Naive thymus-derived CD8-positive, alpha-beta T cell (primary cell): ENCODE results near the gene USP17L21. TPM values are rescaled to one million over a fixed set of nuclear protein-coding genes. Genes with fewer than 3 reads are reported as not detected.
"Not testable (repeated sequence)": the region's sequence is repeated elsewhere in the genome, so short reads cannot be mapped to it uniquely, and the experiment has no call there.

Source experiments
- ATAC-seq, 2 donors: fragments of 150-1000 bp; cut with Tn5 transposase in 1 of 2; sonication (Bioruptor Pico), chemical (Tn5 transposase) in 1 of 2; 1 replicate in 1 of 2; 2 replicates in 1 of 2; pipeline ENCODE4 v1.10.0; 2021; ENCODE audit warnings: mild to moderate bottlenecking in 2 of 2, moderate library complexity in 2 of 2
- POLR2A ChIA-PET: fragments of 350-600 bp; sonication (Branson Sonifier 250); formaldehyde crosslinking; loops from one replicate; lab custom pipeline; 2021; ENCODE audit warnings: antibody characterized with exemption; lab: Charles Lee
- DNase-seq, 10 donors: peaks; one replicate each; pipeline versions ENCODE4 v3.0.0 to v3.0.0-alpha.2; 2020 to 2022
- H3K27ac Mint-ChIP-seq, 10 donors: one replicate each; pipeline ENCODE4 v1.8.0; 2020 to 2022; ENCODE audit warnings: mild to moderate bottlenecking in 10 of 10, mixed read lengths in 10 of 10, moderate library complexity in 4 of 10, inconsistent platforms in 1 of 10
- H3K27me3 Mint-ChIP-seq, 5 donors: one replicate each; pipeline ENCODE4 v1.8.0; 2021 to 2022; ENCODE audit warnings: mixed read lengths in 5 of 5
- H3K36me3 Mint-ChIP-seq, 3 donors: one replicate each; pipeline ENCODE4 v1.8.0; 2020 to 2022; ENCODE audit warnings: mixed read lengths in 3 of 3, mild to moderate bottlenecking in 2 of 3, inconsistent platforms in 1 of 3
- H3K4me1 Mint-ChIP-seq, 4 donors: one replicate each; pipeline ENCODE4 v1.8.0; 2021 to 2022; ENCODE audit warnings: mixed read lengths in 4 of 4
- H3K4me3 Mint-ChIP-seq, 10 donors: one replicate each; pipeline ENCODE4 v1.8.0; 2020 to 2022; ENCODE audit warnings: mild to moderate bottlenecking in 10 of 10, mixed read lengths in 10 of 10, moderate library complexity in 6 of 10, inconsistent platforms in 1 of 10
- H3K9me3 Mint-ChIP-seq, 9 donors: one replicate each; pipeline ENCODE4 v1.8.0; 2020 to 2022; ENCODE audit warnings: mixed read lengths in 9 of 9, mild to moderate bottlenecking in 3 of 9, inconsistent platforms in 1 of 9, moderate library complexity in 1 of 9
- polyA plus RNA-seq, 3 donors: library from polyadenylated mRNA; unstranded; fragments of 300-500 nt; fragmentation: Illumina TruSeq; gene quantifications; one replicate each; pipeline ENCODE4 v1.2.3, GENCODE V29; 2021
- total RNA-seq, 8 experiments: library from RNA in 2 of 8; stranded (reverse) in 2 of 8; gene quantifications; one replicate each; pipeline ENCODE4 v1.2.3 and lab custom pipeline; 2021 to 2026

The USP17L21 gene
- total and polyA plus RNA-seq, 5 experiments from 2014 or later, result not detected

- not testable (repeated sequence) for H3K4me1 Mint-ChIP-seq
These were observed 4.6 kb downstream of the USP17L21 start, which contains the start of gene USP17L22 for GRCh38 chr4:9267319-9267718. TSS of gene USP17L22 (plus strand) at chr4:9267619. CDS start at chr4:9267619, 0 bp downstream.

DNA sequence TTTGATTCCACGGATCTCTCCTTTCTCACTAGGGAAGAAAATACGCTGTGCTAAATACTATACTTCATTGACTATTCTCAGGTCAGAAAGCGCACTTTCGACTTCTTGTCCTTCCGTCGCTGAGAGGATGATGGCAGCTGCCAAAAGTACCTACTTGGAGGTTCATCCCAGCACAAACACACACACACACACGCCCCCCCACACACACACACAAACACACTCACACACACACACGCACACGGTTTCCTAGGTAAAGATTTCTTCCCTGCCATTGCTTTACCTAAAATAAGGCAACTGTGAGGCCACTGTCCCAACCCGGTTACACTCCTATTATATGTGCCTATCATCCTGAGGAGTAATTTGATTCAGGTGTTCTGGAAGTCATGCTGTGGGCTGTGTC lies 9.0 kb downstream of the USP17L21 start:
- POLR2A ChIA-PET, H3K27me3 Mint-ChIP-seq, H3K4me3 Mint-ChIP-seq, H3K27ac Mint-ChIP-seq, H3K9me3 Mint-ChIP-seq, ATAC-seq, H3K4me1 Mint-ChIP-seq, H3K36me3 Mint-ChIP-seq: not testable (repeated sequence)
- peak in 6 of 10 donors; percentile 0 to 70 (median 15) for DNase-seq

More at GRCh38 chr4:9267319-9267718, 4.6 kb downstream of the USP17L21 start, which contains the start of gene USP17L22:
- H3K27ac Mint-ChIP-seq, H3K27me3 Mint-ChIP-seq, H3K4me3 Mint-ChIP-seq, H3K9me3 Mint-ChIP-seq, DNase-seq, ATAC-seq, H3K36me3 Mint-ChIP-seq, POLR2A ChIA-PET: not testable (repeated sequence)

Other genes starting within 250 kb of the USP17L21 start
- not detected for gene FAM90A26, start 92.5 kb upstream of the USP17L21 start, total RNA-seq
- gene FAM90A26, start 92.5 kb upstream of the USP17L21 start, polyA plus RNA-seq, result not detected
- gene USP17L10, start 52.2 kb upstream of the USP17L21 start, total RNA-seq, result not detected
- not detected for gene USP17L10, start 52.2 kb upstream of the USP17L21 start, polyA plus RNA-seq
- gene USP17L11, start 47.5 kb upstream of the USP17L21 start, total RNA-seq, result not detected
- not detected for gene USP17L11, start 47.5 kb upstream of the USP17L21 start, polyA plus RNA-seq
- gene USP17L12, start 42.7 kb upstream of the USP17L21 start, total RNA-seq, result not detected
- not detected for gene USP17L12, start 42.7 kb upstream of the USP17L21 start, polyA plus RNA-seq
- gene USP17L13, start 38.0 kb upstream of the USP17L21 start, total RNA-seq, result not detected
- gene USP17L13, start 38.0 kb upstream of the USP17L21 start, polyA plus RNA-seq, result not detected
- not detected for gene USP17L15, start 28.5 kb upstream of the USP17L21 start, total RNA-seq
- not detected for gene USP17L15, start 28.5 kb upstream of the USP17L21 start, polyA plus RNA-seq
- not detected for gene USP17L17, start 19.0 kb upstream of the USP17L21 start, total RNA-seq
- not detected for gene USP17L17, start 19.0 kb upstream of the USP17L21 start, polyA plus RNA-seq
- not detected for gene USP17L18, start 14.2 kb upstream of the USP17L21 start, total RNA-seq
- gene USP17L18, start 14.2 kb upstream of the USP17L21 start, polyA plus RNA-seq, result not detected
- gene USP17L19, start 9.5 kb upstream of the USP17L21 start, total RNA-seq, result not detected
- not detected for gene USP17L19, start 9.5 kb upstream of the USP17L21 start, polyA plus RNA-seq
- gene USP17L20, start 4.7 kb upstream of the USP17L21 start, total RNA-seq, result not detected
- gene USP17L20, start 4.7 kb upstream of the USP17L21 start, polyA plus RNA-seq, result not detected
- not detected for gene USP17L22, start 4.7 kb downstream of the USP17L21 start, total RNA-seq
- gene USP17L22, start 4.7 kb downstream of the USP17L21 start, polyA plus RNA-seq, result not detected
- gene USP17L24, start 62.3 kb downstream of the USP17L21 start, total RNA-seq, result not detected
- not detected for gene USP17L24, start 62.3 kb downstream of the USP17L21 start, polyA plus RNA-seq
- gene USP17L25, start 67.0 kb downstream of the USP17L21 start, total RNA-seq, result not detected
- gene USP17L25, start 67.0 kb downstream of the USP17L21 start, polyA plus RNA-seq, result not detected
- gene USP17L26, start 71.8 kb downstream of the USP17L21 start, total RNA-seq, result not detected
- gene USP17L26, start 71.8 kb downstream of the USP17L21 start, polyA plus RNA-seq, result not detected
- not detected for gene USP17L5, start 76.5 kb downstream of the USP17L21 start, total RNA-seq
- gene USP17L5, start 76.5 kb downstream of the USP17L21 start, polyA plus RNA-seq, result not detected
- not detected for gene USP17L27, start 81.3 kb downstream of the USP17L21 start, total RNA-seq
- not detected for gene USP17L27, start 81.3 kb downstream of the USP17L21 start, polyA plus RNA-seq
- not detected for gene USP17L28, start 86.0 kb downstream of the USP17L21 start, total RNA-seq
- not detected for gene USP17L28, start 86.0 kb downstream of the USP17L21 start, polyA plus RNA-seq
- not detected for gene USP17L29, start 90.8 kb downstream of the USP17L21 start, total RNA-seq
- not detected for gene USP17L29, start 90.8 kb downstream of the USP17L21 start, polyA plus RNA-seq
- gene USP17L30, start 100.3 kb downstream of the USP17L21 start, total RNA-seq, result not detected
- not detected for gene USP17L30, start 100.3 kb downstream of the USP17L21 start, polyA plus RNA-seq
- gene DEFB131A, start 181.5 kb downstream of the USP17L21 start, total RNA-seq, result not detected
- gene DEFB131A, start 181.5 kb downstream of the USP17L21 start, polyA plus RNA-seq, result not detected